Hematopoietic multipotent progenitor cell treated with erythropoietin and hydrocortisone succinate and interleukin-3 and kit ligand, for 4 days (in vitro differentiated cells): ENCODE measurements around the gene SPATA9.
"Not testable (repeated sequence)": the region's sequence is repeated elsewhere in the genome, so short reads cannot be mapped to it uniquely, and the experiment has no call there.

Experiments
- DNase-seq: peaks from one replicate; pipeline ENCODE4 v3.0.0-alpha.2; 2015

SPATA9 gene

GRCh38 chr5:95641741-95642220 lies 41.0 kb downstream of the SPATA9 start:
- no peak for DNase-seq

GRCh38 chr5:95638632-95639031 lies 44.2 kb downstream of the SPATA9 start:
- no peak for DNase-seq

- DNase-seq = no peak
These were observed 48.7 kb downstream of the SPATA9 start for GRCh38 chr5:95634081-95634480.

GRCh38 chr5:95633671-95634070 lies 49.1 kb downstream of the SPATA9 start:
- no peak for DNase-seq

- DNase-seq = not testable (repeated sequence)
These were observed 49.8 kb downstream of the SPATA9 start for GRCh38 chr5:95632942-95633341.

GRCh38 chr5:95631991-95632675 lies 50.7 kb downstream of the SPATA9 start:
- DNase-seq = peak; percentile 77

GRCh38 chr5:95631255-95631958 lies 51.4 kb downstream of the SPATA9 start:
- peak; percentile 18 for DNase-seq

- no peak for DNase-seq
These were observed 52.3 kb downstream of the SPATA9 start for GRCh38 chr5:95630394-95630917.

- DNase-seq = no peak
These were observed 53.9 kb downstream of the SPATA9 start for GRCh38 chr5:95628933-95629332.

- no peak for DNase-seq
These were observed 54.6 kb downstream of the SPATA9 start for GRCh38 chr5:95627971-95628810.

- DNase-seq = no peak
These were observed 56.1 kb downstream of the SPATA9 start for GRCh38 chr5:95626701-95627100.

- no peak for DNase-seq
These were observed 58.4 kb downstream of the SPATA9 start for GRCh38 chr5:95624368-95624767.

- no peak for DNase-seq
These were observed 59.1 kb downstream of the SPATA9 start for GRCh38 chr5:95623706-95624105.

GRCh38 chr5:95621839-95622629 lies 60.8 kb downstream of the SPATA9 start:
- DNase-seq = peak; percentile 62

- DNase-seq = peak; percentile 70
These were observed 61.6 kb downstream of the SPATA9 start for GRCh38 chr5:95620870-95621838.

GRCh38 chr5:95620030-95620869 lies 62.5 kb downstream of the SPATA9 start, which contains the start of gene GPR150:
Gene GPR150, plus strand, starts transcription at chr5:95620087. Its CDS starts 189 bp downstream, at chr5:95620276.
- DNase-seq = peak; percentile 81

- peak; percentile 9 for DNase-seq
These were observed 63.2 kb downstream of the SPATA9 start for GRCh38 chr5:95619514-95620029.

GRCh38 chr5:95619096-95619495 lies 63.7 kb downstream of the SPATA9 start:
- peak; percentile 9 for DNase-seq

- no peak for DNase-seq
These were observed 65.7 kb downstream of the SPATA9 start for GRCh38 chr5:95617057-95617456.

GRCh38 chr5:95615164-95615467 lies 67.7 kb downstream of the SPATA9 start:
- no peak for DNase-seq
